HUES6 (cell line): Measurements from ENCODE around the gene EGR4.

Source experiments
- H3K27ac ChIP-seq: 2 replicates; pipeline ENCODE4 v1.7.0; 2013; ENCODE audit warnings: low read depth, mild to moderate bottlenecking, low read length, inconsistent platforms
- H3K27me3 ChIP-seq: 2 replicates; pipeline ENCODE4 v1.6.1; 2013; ENCODE audit warnings: low read length; ENCODE audit not compliant: control insufficient read depth, insufficient read depth
- H3K36me3 ChIP-seq: 2 replicates; pipeline ENCODE4 v1.6.1; 2013; ENCODE audit warnings: low read length; ENCODE audit not compliant: control insufficient read depth, insufficient read depth
- H3K4me1 ChIP-seq: 2 replicates; pipeline ENCODE4 v1.6.1; 2013; ENCODE audit warnings: low read length; ENCODE audit not compliant: control insufficient read depth, insufficient read depth
- H3K4me3 ChIP-seq: 2 replicates; pipeline ENCODE4 v1.5.1; 2013; ENCODE audit warnings: low read depth, low read length
- H3K9ac ChIP-seq: one replicate; pipeline ENCODE4 v1.6.1; 2013; ENCODE audit warnings: mild to moderate bottlenecking, low read length
- H3K9me3 ChIP-seq: 2 replicates; pipeline ENCODE4 v1.6.1; 2013; ENCODE audit warnings: low read depth, low read length; ENCODE audit not compliant: control insufficient read depth, insufficient read depth

EGR4 gene

DNA sequence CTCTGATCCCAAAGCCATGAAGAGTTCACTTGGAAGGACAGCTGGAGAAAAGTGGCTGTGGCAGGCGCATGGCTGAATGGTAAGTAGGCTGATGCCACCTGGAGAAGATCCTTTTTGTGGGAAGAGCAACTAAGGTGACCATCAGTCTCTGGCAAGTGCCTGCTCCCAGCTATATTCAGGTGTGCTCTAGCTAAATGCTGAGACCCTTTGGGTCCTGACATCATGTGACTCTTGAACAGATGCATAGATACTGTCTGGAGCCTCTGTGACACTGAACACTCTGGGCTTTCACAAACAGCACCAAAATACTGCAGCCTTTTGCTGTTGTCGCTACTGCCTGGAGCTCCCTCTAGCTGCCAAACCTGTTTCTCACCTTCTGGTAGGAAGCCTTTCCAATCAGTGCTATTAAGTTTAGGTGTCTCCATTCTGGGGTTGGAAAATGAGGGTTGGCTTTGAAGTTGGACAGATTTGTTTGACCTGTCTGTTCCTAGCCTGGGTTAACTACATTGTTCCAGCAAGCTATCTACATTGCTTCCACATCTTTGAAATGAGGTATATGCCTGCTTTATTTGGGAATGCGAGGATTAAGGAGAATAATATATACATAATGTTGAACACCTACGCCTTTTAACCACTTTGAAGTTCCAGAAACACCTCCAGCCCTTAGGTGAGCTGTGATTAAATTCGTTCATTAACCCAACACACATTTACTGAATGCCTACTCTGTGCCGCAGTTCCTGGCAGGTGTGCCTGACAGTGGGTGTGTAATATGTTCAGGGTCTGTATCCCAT lies 3.1 kb downstream of the EGR4 start:
- Histone ChIP-seq H3K36me3 (no peaks in the 10 kb centered on the region), H3K27me3 (peaks cover 100% of the 10 kb centered on the region)

DNA sequence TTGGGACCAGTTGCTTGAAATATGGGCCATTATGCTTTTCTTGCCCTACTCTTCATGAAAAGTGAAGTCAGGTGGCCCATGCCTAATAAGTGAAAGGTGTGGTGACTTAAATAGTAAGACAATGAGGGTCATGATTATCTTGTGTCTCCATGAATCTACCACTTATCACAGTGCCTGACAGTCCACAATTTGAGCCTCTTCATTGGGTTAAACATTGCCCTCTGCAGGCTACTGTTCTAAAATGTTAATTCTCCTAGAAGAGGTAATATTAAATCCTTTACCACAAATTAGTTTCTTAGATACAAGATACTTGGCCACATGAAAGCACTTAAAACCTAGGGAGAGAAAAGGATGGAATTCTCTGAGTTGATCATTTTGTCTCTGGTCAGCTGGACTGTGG lies 4.0 kb downstream of the EGR4 start:
- no peaks in the 10 kb centered on the region for H3K36me3 ChIP-seq
- H3K9me3 ChIP-seq = no peaks in the 10 kb centered on the region
- no peak overlapping the region for H3K27ac ChIP-seq
- peaks cover 99% of the 10 kb centered on the region for H3K27me3 ChIP-seq
- H3K4me1 ChIP-seq = peaks cover 14% of the 10 kb centered on the region
- H3K9ac ChIP-seq = no peak overlapping the region
- H3K4me3 ChIP-seq = no peak overlapping the region

More for the DNA sequence above, 3.1 kb downstream of the EGR4 start:
- H3K9me3 ChIP-seq = no peaks in the 10 kb centered on the region
- H3K27ac ChIP-seq = no peak overlapping the region
- H3K4me1 ChIP-seq = peaks cover 9% of the 10 kb centered on the region
- H3K9ac ChIP-seq = no peak overlapping the region
- H3K4me3 ChIP-seq = no peak overlapping the region

DNA sequence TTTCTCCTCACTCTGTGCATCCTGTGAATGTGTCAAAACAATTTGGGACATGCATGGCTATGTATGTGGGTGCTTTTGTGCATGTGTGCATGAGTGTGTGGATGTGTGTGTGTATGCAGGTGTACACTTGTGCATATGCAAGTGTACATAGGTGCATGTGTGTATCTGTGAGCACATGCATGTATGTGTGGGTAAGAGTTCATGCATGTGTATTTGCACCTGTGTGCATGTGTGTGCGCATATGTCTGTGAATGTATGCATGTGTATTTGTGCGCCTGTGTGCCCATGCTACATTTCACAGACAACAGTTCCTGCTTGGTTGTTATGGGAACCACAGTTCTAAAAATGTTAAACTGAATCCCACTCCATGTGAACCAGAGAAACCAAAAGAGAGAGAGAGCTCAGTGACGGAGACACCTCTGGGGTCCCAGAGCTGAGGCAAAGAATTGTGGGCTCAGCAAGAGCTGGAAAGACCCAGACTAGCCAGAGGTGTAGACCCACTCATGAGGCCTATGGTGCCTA lies 7.2 kb downstream of the EGR4 start:
- Histone ChIP-seq H3K36me3 (no peaks in the 10 kb centered on the region), H3K4me1 (peaks cover 6% of the 10 kb centered on the region), H3K9ac (no peak overlapping the region), H3K4me3 (no peak overlapping the region), H3K27me3 (peaks cover 78% of the 10 kb centered on the region), H3K9me3 (no peaks in the 10 kb centered on the region), H3K27ac (no peak overlapping the region)

GRCh38 chr2:73285159-73285739 lies 8.1 kb downstream of the EGR4 start:
- peak overlapping the region; percentile 65 for H3K4me3 ChIP-seq
- H3K27ac ChIP-seq = no peak overlapping the region
- H3K9me3 ChIP-seq = no peaks in the 10 kb centered on the region
- H3K36me3 ChIP-seq = no peaks in the 10 kb centered on the region
- peaks cover 74% of the 10 kb centered on the region for H3K27me3 ChIP-seq
- H3K4me1 ChIP-seq = peaks cover 6% of the 10 kb centered on the region
- no peak overlapping the region for H3K9ac ChIP-seq

- Histone ChIP-seq H3K27ac (no peak within 1 kb of the TSS), H3K4me1 (peaks cover 6% of the 10 kb centered on the region), H3K9me3 (no peaks in the 10 kb centered on the region), H3K4me3 (peak within 1 kb of the TSS; percentile 65), H3K9ac (peak within 1 kb of the TSS; percentile 30), H3K36me3 (no peaks in the 10 kb centered on the region), H3K27me3 (peaks cover 66% of the 10 kb centered on the region)
These were observed 8.8 kb downstream of the EGR4 start, which contains the start of gene FBXO41 for GRCh38 chr2:73284296-73285158. Gene FBXO41 (minus strand): TSS chr2:73284478. CDS start chr2:73269630, 14,848 bp downstream.

GRCh38 chr2:73283545-73284295 lies 9.6 kb downstream of the EGR4 start:
- Histone ChIP-seq H3K27ac (no peak overlapping the region), H3K9me3 (no peaks in the 10 kb centered on the region), H3K36me3 (no peaks in the 10 kb centered on the region), H3K27me3 (peaks cover 58% of the 10 kb centered on the region), H3K4me1 (peaks cover 6% of the 10 kb centered on the region), H3K4me3 (peak overlapping the region; percentile 65), H3K9ac (peak overlapping the region; percentile 9)

GRCh38 chr2:73282924-73283544 lies 10.3 kb downstream of the EGR4 start:
- H3K4me3 ChIP-seq = peak overlapping the region; percentile 65
- no peak overlapping the region for H3K9ac ChIP-seq
- H3K36me3 ChIP-seq = no peaks in the 10 kb centered on the region
- no peak overlapping the region for H3K27ac ChIP-seq
- peaks cover 52% of the 10 kb centered on the region for H3K27me3 ChIP-seq
- peaks cover 6% of the 10 kb centered on the region for H3K4me1 ChIP-seq
- H3K9me3 ChIP-seq = no peaks in the 10 kb centered on the region

- H3K9me3 ChIP-seq = no peaks in the 10 kb centered on the region
- H3K4me3 ChIP-seq = no peak overlapping the region
- H3K27ac ChIP-seq = no peak overlapping the region
- H3K27me3 ChIP-seq = peaks cover 34% of the 10 kb centered on the region
- H3K9ac ChIP-seq = no peak overlapping the region
- no peaks in the 10 kb centered on the region for H3K36me3 ChIP-seq
- peaks cover 6% of the 10 kb centered on the region for H3K4me1 ChIP-seq
These were observed 12.1 kb downstream of the EGR4 start for GRCh38 chr2:73281244-73281643.

DNA sequence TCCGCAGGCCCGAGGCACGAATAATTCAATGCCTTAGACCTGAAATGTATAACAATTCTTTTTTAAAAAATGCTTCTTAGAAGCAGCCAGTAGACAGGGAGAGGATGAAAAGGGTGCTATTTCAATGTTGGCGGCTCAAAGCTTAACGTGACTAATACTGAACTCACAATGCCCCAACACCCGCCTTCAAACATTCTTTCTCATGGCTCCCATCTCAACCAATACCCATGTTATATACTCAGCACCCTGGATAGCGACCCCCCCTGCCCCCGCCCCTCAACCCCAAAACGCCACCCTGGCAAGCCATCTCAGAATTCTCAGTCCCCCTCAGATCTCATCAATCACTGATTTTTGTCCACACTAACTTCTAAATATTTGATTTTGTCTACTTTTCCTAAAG lies 13.5 kb downstream of the EGR4 start:
- no peaks in the 10 kb centered on the region for H3K9me3 ChIP-seq
- H3K4me3 ChIP-seq = no peak overlapping the region
- H3K27ac ChIP-seq = no peak overlapping the region
- peaks cover 20% of the 10 kb centered on the region for H3K27me3 ChIP-seq
- peaks cover 1% of the 10 kb centered on the region; the same call in 1 of the 2 replicates for H3K4me1 ChIP-seq
- no peaks in the 10 kb centered on the region for H3K36me3 ChIP-seq
- H3K9ac ChIP-seq = no peak overlapping the region

GRCh38 chr2:73272270-73272669 lies 21.1 kb downstream of the EGR4 start:
- Histone ChIP-seq H3K4me3 (no peak overlapping the region), H3K9me3 (no peaks in the 10 kb centered on the region), H3K9ac (no peak overlapping the region), H3K4me1 (peaks cover 7% of the 10 kb centered on the region; the same call in 1 of the 2 replicates), H3K27ac (no peak overlapping the region), H3K36me3 (no peaks in the 10 kb centered on the region), H3K27me3 (peaks cover 53% of the 10 kb centered on the region)
